ENCODE measurements around the gene BORCS6. TPM values are rescaled to one million over a fixed set of nuclear protein-coding genes. Genes with fewer than 3 reads are reported as not detected.

Gene BORCS6
- total RNA-seq, 1 experiment from 2014 or later = 6.4 TPM

DNA sequence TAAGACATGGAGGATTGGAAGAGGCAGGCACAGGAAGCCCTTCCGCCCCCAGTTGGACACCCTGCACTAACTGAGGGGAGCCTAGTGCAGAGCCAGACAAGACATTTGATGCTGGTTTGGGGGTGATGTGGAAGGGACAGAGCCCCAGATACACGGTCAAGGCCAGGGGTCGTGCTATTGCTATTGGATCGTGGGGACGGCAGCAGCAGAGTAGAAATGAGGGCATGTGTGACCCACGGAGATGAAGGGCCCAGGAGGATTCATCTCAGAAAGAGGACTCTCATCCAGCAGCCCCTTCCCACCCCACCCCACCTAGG, 25.2 kb downstream of the BORCS6 start:
- ChIA-PET CTCF (no interaction called here), POLR2A (interaction anchor here (1.8 kb wide), 1 partner anchor 9 kb away, joined by 28 read pairs; no protein-coding TSS in a partner anchor), RAD21 (ENCODE audit: low non-redundant PET in 1 of 2, low total read pairs in 2 of 2, uncharacterized antibody in 2 of 2, unreplicated experiment in 2 of 2) (no interaction called here)
- Histone ChIP-seq H3K9me2 (ENCODE audit: insufficient read depth) (no peaks in the 10 kb centered on the region), H3K4me2 (ENCODE audit: low read length) (peak overlapping the region; percentile 99; the same call in 1 of the 2 replicates), H3K9me3 (ENCODE audit: control insufficient read depth in 1 of 2, insufficient read depth in 1 of 2, low read depth in 1 of 2, low read length in 2 of 2) (no peaks in the 10 kb centered on the region), H4K20me1 (ENCODE audit: insufficient read depth) (no peaks in the 10 kb centered on the region), H3K27me3 (ENCODE audit: insufficient read depth, low read length) (no peaks in the 10 kb centered on the region), H3K9ac (ENCODE audit: low read length) (peak overlapping the region; percentile 100; the same call in 1 of the 2 replicates), H3K27ac (ENCODE audit: low read depth, low read length) (peak overlapping the region; percentile 52), H3K36me3 (ENCODE audit: control insufficient read depth in 1 of 2, insufficient read depth in 2 of 2, low read length in 2 of 2) (peaks cover 4 to 7% of the 10 kb centered on the region in 2 experiments; a peak in 3 of 4 replicates), H3K4me3 (replicated peaks in 1 of 2; ENCODE audit: low read depth in 1 of 2, low read length in 2 of 2) (peak overlapping the region in 1 of 2 experiments; percentile 15; a peak in 1 of 4 replicates), H3K79me2 (ENCODE audit: insufficient read depth, low read length) (peaks cover 27% of the 10 kb centered on the region), H3K4me1 (ENCODE audit: control insufficient read depth in 1 of 2, insufficient read depth in 2 of 2, low read length in 2 of 2) (peaks cover 33 to 45% of the 10 kb centered on the region in 2 experiments), H2AFZ (ENCODE audit: low read depth, low read length, poor library complexity, severe bottlenecking) (peak overlapping the region; percentile 67)
- no TSS peak for BruUV-seq (replicated peaks)
- TF ChIP-seq, protein P1, sequence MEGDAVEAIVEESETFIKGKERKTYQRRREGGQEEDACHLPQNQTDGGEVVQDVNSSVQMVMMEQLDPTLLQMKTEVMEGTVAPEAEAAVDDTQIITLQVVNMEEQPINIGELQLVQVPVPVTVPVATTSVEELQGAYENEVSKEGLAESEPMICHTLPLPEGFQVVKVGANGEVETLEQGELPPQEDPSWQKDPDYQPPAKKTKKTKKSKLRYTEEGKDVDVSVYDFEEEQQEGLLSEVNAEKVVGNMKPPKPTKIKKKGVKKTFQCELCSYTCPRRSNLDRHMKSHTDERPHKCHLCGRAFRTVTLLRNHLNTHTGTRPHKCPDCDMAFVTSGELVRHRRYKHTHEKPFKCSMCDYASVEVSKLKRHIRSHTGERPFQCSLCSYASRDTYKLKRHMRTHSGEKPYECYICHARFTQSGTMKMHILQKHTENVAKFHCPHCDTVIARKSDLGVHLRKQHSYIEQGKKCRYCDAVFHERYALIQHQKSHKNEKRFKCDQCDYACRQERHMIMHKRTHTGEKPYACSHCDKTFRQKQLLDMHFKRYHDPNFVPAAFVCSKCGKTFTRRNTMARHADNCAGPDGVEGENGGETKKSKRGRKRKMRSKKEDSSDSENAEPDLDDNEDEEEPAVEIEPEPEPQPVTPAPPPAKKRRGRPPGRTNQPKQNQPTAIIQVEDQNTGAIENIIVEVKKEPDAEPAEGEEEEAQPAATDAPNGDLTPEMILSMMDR (IDR thresholded peaks at IDR 0.05 in 2 of 3, conservative IDR thresholded peaks at IDR 0.05 in 1 of 3; ENCODE audit: borderline replicate concordance in 1 of 3, insufficient read depth in 1 of 3, low read depth in 2 of 3, low read length in 2 of 3) = no peak
- TF ChIP-seq EZH2phosphoT487 (IDR thresholded peaks at IDR 0.05; ENCODE audit: borderline replicate concordance) = no peak
- TF ChIP-seq, protein P2, sequence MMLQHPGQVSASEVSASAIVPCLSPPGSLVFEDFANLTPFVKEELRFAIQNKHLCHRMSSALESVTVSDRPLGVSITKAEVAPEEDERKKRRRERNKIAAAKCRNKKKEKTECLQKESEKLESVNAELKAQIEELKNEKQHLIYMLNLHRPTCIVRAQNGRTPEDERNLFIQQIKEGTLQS (IDR thresholded peaks at IDR 0.05) = no peak
- TF ChIP-seq JUND (IDR thresholded peaks at IDR 0.05) = no peak
- DNase-seq (ENCODE audit: low read depth, low spot score) (no peak), ATAC-seq (no peak)
- intact Hi-C loops (cut with micrococcal nuclease) = no loop called here

DNA sequence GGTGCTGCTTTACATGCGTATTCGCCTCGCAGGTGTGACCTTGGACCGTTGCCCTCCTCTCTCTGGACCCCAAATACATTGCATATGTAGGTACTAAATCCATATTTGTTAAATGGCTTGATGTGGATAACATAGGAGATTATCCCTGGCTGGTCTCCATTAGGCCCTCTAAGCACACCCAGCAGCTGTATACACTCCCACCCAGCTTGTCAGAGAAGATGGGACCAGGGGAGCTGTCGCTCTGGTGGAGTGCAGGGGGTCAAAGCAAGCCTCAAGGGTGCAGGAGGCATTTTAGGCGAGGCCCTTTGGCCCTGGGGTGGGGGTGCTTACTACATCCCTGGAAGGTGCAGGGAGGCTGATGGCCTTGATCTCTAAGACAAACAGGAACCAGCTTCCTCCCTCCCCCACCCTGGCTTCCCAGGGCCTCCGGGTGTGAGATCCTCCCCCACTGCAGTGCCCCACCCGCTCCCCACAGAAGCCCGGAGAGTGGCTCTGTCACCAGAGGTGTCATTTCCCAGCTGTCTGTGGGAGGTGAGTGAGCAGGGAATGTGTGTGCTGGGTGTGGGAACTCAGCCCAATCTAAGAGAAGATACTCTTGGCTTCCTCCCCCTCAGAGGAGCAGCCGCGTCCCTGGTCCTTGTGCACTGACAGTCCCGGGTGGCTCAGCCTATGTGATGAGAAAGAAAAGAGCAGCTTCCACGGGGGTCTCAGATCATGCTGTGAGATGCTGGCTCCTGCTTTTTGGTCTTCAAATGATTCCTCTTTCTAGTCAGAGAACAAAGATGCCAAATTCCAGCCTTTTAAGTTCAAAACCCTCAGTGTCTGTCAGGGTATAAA, 25.8 kb downstream of the BORCS6 start:
- Histone ChIP-seq H3K9me2 (ENCODE audit: insufficient read depth) (no peaks in the 10 kb centered on the region), H3K9me3 (ENCODE audit: control insufficient read depth in 1 of 2, insufficient read depth in 1 of 2, low read depth in 1 of 2, low read length in 2 of 2) (no peaks in the 10 kb centered on the region), H2AFZ (ENCODE audit: low read depth, low read length, poor library complexity, severe bottlenecking) (peak overlapping the region; percentile 67), H3K4me2 (ENCODE audit: low read length) (peak overlapping the region; percentile 99), H4K20me1 (ENCODE audit: insufficient read depth) (no peaks in the 10 kb centered on the region), H3K4me3 (replicated peaks in 1 of 2; ENCODE audit: low read depth in 1 of 2, low read length in 2 of 2) (peak overlapping the region in 1 of 2 experiments; percentile 15; a peak in 2 of 4 replicates), H3K27me3 (ENCODE audit: insufficient read depth, low read length) (no peaks in the 10 kb centered on the region), H3K27ac (ENCODE audit: low read depth, low read length) (peak overlapping the region; percentile 52), H3K79me2 (ENCODE audit: insufficient read depth, low read length) (peaks cover 33% of the 10 kb centered on the region), H3K4me1 (ENCODE audit: control insufficient read depth in 1 of 2, insufficient read depth in 2 of 2, low read length in 2 of 2) (peaks cover 33 to 50% of the 10 kb centered on the region in 2 experiments), H3K9ac (ENCODE audit: low read length) (peak overlapping the region; percentile 100), H3K36me3 (ENCODE audit: control insufficient read depth in 1 of 2, insufficient read depth in 2 of 2, low read length in 2 of 2) (peaks cover 4 to 13% of the 10 kb centered on the region in 2 experiments; a peak in 3 of 4 replicates)
- no peak for DNase-seq (ENCODE audit: low read depth, low spot score)
- TF ChIP-seq CEBPB (IDR thresholded peaks at IDR 0.05; ENCODE audit: low read depth) = no peak
- TF ChIP-seq POLR2AphosphoS5 (IDR thresholded peaks at IDR 0.05; ENCODE audit: low read depth, low read length) = no peak
- TF ChIP-seq SRF (IDR thresholded peaks at IDR 0.05; ENCODE audit: low read depth) = no peak
- TF ChIP-seq EZH2phosphoT487 (IDR thresholded peaks at IDR 0.05; ENCODE audit: borderline replicate concordance) = no peak
- TF ChIP-seq, protein P2 (IDR thresholded peaks at IDR 0.05) = no peak
- TF ChIP-seq JUND (IDR thresholded peaks at IDR 0.05) = no peak
- TF ChIP-seq, protein P3, sequence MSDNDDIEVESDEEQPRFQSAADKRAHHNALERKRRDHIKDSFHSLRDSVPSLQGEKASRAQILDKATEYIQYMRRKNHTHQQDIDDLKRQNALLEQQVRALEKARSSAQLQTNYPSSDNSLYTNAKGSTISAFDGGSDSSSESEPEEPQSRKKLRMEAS (IDR thresholded peaks at IDR 0.05) = no peak
- TF ChIP-seq SP1 (IDR thresholded peaks at IDR 0.05; ENCODE audit: low read depth) = no peak
- no peak for TF ChIP-seq CBX3 (IDR thresholded peaks at IDR 0.05; ENCODE audit: low read depth)
- 0 out of 2 replicates have a peak, but pooled peaks have one; percentile 5 for TF ChIP-seq ZFX (IDR thresholded peaks at IDR 0.05)
- peak; percentile 45 for TF ChIP-seq TCF7L2 (IDR thresholded peaks at IDR 0.05; ENCODE audit: borderline replicate concordance, extremely low read depth, insufficient read depth, insufficient read length)
- no peak for TF ChIP-seq YY1 (IDR thresholded peaks at IDR 0.05; ENCODE audit: extremely low read depth, insufficient replicate concordance, low read depth, low read length)
- CTCF ChIA-PET = no interaction called here
- RAD21 ChIA-PET (ENCODE audit: low non-redundant PET in 1 of 2, low total read pairs in 2 of 2, uncharacterized antibody in 2 of 2, unreplicated experiment in 2 of 2) = no interaction called here
- ATAC-seq = peak; percentile 48
- BruUV-seq (replicated peaks) = no TSS peak
- intact Hi-C loops (cut with micrococcal nuclease) = no loop called here
- POLR2A ChIA-PET = interaction anchor here (1.8 kb wide), 1 partner anchor 9 kb away, joined by 28 read pairs; no protein-coding TSS in a partner anchor
